WTC11 (cell line): Measurements from ENCODE around the gene VWA3B. TPM values are rescaled to one million over a fixed set of nuclear protein-coding genes. Genes with fewer than 3 reads are reported as not detected.

Experiments used
- ATAC-seq: fragments of 200-7000 bp; cut with Tn5 transposase; 2 replicates; pipeline ENCODE4 v1.10.0; 2021; ENCODE audit warnings: mild to moderate bottlenecking, moderate library complexity
- CTCF ChIA-PET: fragments of 300-600 bp; sonication (Branson Sonifier 250); formaldehyde crosslinking; loops from one replicate; lab custom pipeline; 2021; ENCODE audit warnings: antibody characterized with exemption; lab: Charles Lee
- POLR2A ChIA-PET: fragments of 350-600 bp; sonication (Branson Sonifier 250); formaldehyde crosslinking; loops from one replicate; lab custom pipeline; 2021; ENCODE audit warnings: antibody characterized with exemption; lab: Charles Lee
- DNase-seq: peaks from one replicate; pipeline ENCODE4 v3.0.0; 2021; ENCODE audit warnings: low spot score
- H3K27ac Mint-ChIP-seq: 2 replicates; pipeline ENCODE4 v1.8.0; 2021; ENCODE audit warnings: mixed read lengths
- H3K27me3 Mint-ChIP-seq: 2 replicates; pipeline ENCODE4 v1.8.0; 2021; ENCODE audit warnings: low read depth, mild to moderate bottlenecking, moderate library complexity, mixed read lengths
- H3K36me3 Mint-ChIP-seq: 2 replicates; pipeline ENCODE4 v1.8.0; 2021; ENCODE audit warnings: mixed read lengths
- H3K4me1 Mint-ChIP-seq: 2 replicates; pipeline ENCODE4 v1.8.0; 2022; ENCODE audit warnings: mixed read lengths
- H3K4me3 Mint-ChIP-seq: 2 replicates; pipeline ENCODE4 v1.8.0; 2021; ENCODE audit warnings: mild to moderate bottlenecking, moderate library complexity, mixed read lengths
- H3K9me3 Mint-ChIP-seq: 2 replicates; pipeline ENCODE4 v1.8.0; 2021; ENCODE audit warnings: mixed read lengths
- ATF1 ChIP-seq: sonication (generic); formaldehyde crosslinking; IDR thresholded peaks from 2 replicates; pipeline ENCODE4 v1.8.1; 2023; ENCODE audit warnings: mild to moderate bottlenecking, moderate library complexity, missing genetic modification reagents
- EMX1 ChIP-seq: fragments of 250-450 bp; sonication (Bioruptor Pico); IDR thresholded peaks from 2 replicates; pipeline ENCODE4 v1.8.0; 2021; ENCODE audit warnings: mild to moderate bottlenecking
- FOXJ3 ChIP-seq: sonication (generic); formaldehyde crosslinking; IDR thresholded peaks from 2 replicates; pipeline ENCODE4 v1.9.0; 2021; ENCODE audit warnings: missing genetic modification reagents, mild to moderate bottlenecking, borderline replicate concordance
- FOXK1 ChIP-seq: sonication (generic); formaldehyde crosslinking; IDR thresholded peaks from 2 replicates; pipeline ENCODE4 v1.8.0; 2022; ENCODE audit warnings: mild to moderate bottlenecking, moderate library complexity, missing genetic modification reagents
- IRF2 ChIP-seq: sonication (generic); formaldehyde crosslinking; IDR thresholded peaks from 2 replicates; pipeline ENCODE4 v1.8.0; 2022; ENCODE audit warnings: low read depth, missing genetic modification reagents, borderline replicate concordance
- JAZF1 ChIP-seq: fragments of 250-450 bp; sonication (Bioruptor Pico); IDR thresholded peaks from 2 replicates; pipeline ENCODE4 v1.9.0; 2021; ENCODE audit warnings: moderate library complexity, mild to moderate bottlenecking, inconsistent platforms
- JUN ChIP-seq: sonication (generic); formaldehyde crosslinking; IDR thresholded peaks from 2 replicates; pipeline ENCODE4 v1.8.0; 2023; ENCODE audit warnings: mild to moderate bottlenecking, missing genetic modification reagents
- MXD4 ChIP-seq: fragments of 250-450 bp; sonication (Bioruptor Pico); IDR thresholded peaks from 2 replicates; pipeline ENCODE4 v1.8.0; 2021; ENCODE audit warnings: mild to moderate bottlenecking, moderate library complexity, borderline replicate concordance
- NR1H2 ChIP-seq: sonication (generic); formaldehyde crosslinking; IDR thresholded peaks from 2 replicates; pipeline ENCODE4 v1.9.0; 2021; ENCODE audit warnings: mild to moderate bottlenecking, moderate library complexity, missing genetic modification reagents
- RORB ChIP-seq: fragments of 250-450 bp; sonication (Bioruptor Pico); IDR thresholded peaks from 2 replicates; pipeline ENCODE4 v1.9.0; 2021; ENCODE audit warnings: mild to moderate bottlenecking
- SMAD4 ChIP-seq: sonication (generic); formaldehyde crosslinking; IDR thresholded peaks from 2 replicates; pipeline ENCODE4 v1.8.0; 2022; ENCODE audit warnings: mild to moderate bottlenecking, missing genetic modification reagents
- STAT6 ChIP-seq: sonication (generic); formaldehyde crosslinking; conservative IDR thresholded peaks from 2 replicates; pipeline ENCODE4 v1.8.1; 2023; ENCODE audit warnings: mild to moderate bottlenecking, low read depth, missing genetic modification reagents, moderate library complexity
- TCF7 ChIP-seq: sonication (generic); formaldehyde crosslinking; IDR thresholded peaks from 2 replicates; pipeline ENCODE4 v1.8.0; 2022; ENCODE audit warnings: mild to moderate bottlenecking, low read depth, missing genetic modification reagents, moderate library complexity
- ZNF121 ChIP-seq: sonication (generic); formaldehyde crosslinking; IDR thresholded peaks from 2 replicates; pipeline ENCODE4 v1.8.0; 2023; ENCODE audit warnings: missing genetic modification reagents
- ZNF219 ChIP-seq: sonication (generic); formaldehyde crosslinking; IDR thresholded peaks from 2 replicates; pipeline ENCODE4 v1.8.0; 2023; ENCODE audit warnings: missing genetic modification reagents, mild to moderate bottlenecking, borderline replicate concordance
- ZNF232 ChIP-seq: sonication (generic); formaldehyde crosslinking; IDR thresholded peaks from 2 replicates; pipeline ENCODE4 v1.8.0; 2022; ENCODE audit warnings: mild to moderate bottlenecking, missing genetic modification reagents
- ZNF416 ChIP-seq: fragments of 250-450 bp; sonication (Bioruptor Pico); IDR thresholded peaks from 2 replicates; pipeline ENCODE4 v1.9.0; 2021; ENCODE audit warnings: mild to moderate bottlenecking, inconsistent platforms
- total RNA-seq: library from RNA; stranded (reverse); gene quantifications from 3 replicates; pipeline ENCODE4 v1.2.3, GENCODE V29; 2021
- TF ChIP-seq, protein P1 (sequence below): sonication (generic); formaldehyde crosslinking; IDR thresholded peaks from 2 replicates; pipeline ENCODE4 v1.8.1; 2023; ENCODE audit warnings: mild to moderate bottlenecking, missing genetic modification reagents
- TF ChIP-seq, protein P2 (sequence below): sonication (generic); formaldehyde crosslinking; IDR thresholded peaks from 2 replicates; pipeline ENCODE4 v1.8.0; 2023; ENCODE audit warnings: mild to moderate bottlenecking, missing genetic modification reagents
- TF ChIP-seq, protein P3 (sequence below): sonication (generic); formaldehyde crosslinking; IDR thresholded peaks from 2 replicates; pipeline ENCODE4 v1.8.1; 2022; ENCODE audit warnings: low read depth, mild to moderate bottlenecking, moderate library complexity, missing genetic modification reagents, borderline replicate concordance
- TF ChIP-seq, protein P4 (sequence below): sonication (generic); formaldehyde crosslinking; IDR thresholded peaks from 2 replicates; pipeline ENCODE4 v1.8.1; 2022; ENCODE audit warnings: mild to moderate bottlenecking, missing genetic modification reagents, moderate library complexity, borderline replicate concordance

Gene VWA3B
- total RNA-seq, 1 experiment from 2014 or later, result not detected

- TF ChIP-seq, protein P1, sequence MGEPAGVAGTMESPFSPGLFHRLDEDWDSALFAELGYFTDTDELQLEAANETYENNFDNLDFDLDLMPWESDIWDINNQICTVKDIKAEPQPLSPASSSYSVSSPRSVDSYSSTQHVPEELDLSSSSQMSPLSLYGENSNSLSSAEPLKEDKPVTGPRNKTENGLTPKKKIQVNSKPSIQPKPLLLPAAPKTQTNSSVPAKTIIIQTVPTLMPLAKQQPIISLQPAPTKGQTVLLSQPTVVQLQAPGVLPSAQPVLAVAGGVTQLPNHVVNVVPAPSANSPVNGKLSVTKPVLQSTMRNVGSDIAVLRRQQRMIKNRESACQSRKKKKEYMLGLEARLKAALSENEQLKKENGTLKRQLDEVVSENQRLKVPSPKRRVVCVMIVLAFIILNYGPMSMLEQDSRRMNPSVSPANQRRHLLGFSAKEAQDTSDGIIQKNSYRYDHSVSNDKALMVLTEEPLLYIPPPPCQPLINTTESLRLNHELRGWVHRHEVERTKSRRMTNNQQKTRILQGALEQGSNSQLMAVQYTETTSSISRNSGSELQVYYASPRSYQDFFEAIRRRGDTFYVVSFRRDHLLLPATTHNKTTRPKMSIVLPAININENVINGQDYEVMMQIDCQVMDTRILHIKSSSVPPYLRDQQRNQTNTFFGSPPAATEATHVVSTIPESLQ (CRISPR knock-in tag), result no peak
- TF ChIP-seq ZNF232 (CRISPR knock-in tag) (no peak), SMAD4 (CRISPR knock-in tag) (no peak), STAT6 (CRISPR knock-in tag) (no peak)
Measured at GRCh38 chr2:98341241-98341640, 254.3 kb downstream of the VWA3B start (continued).

GRCh38 chr2:98343285-98343684, 256.3 kb downstream of the VWA3B start:
- no peak for DNase-seq
- no peak for ATAC-seq
- Mint-ChIP-seq H3K36me3 (peaks cover 3% of the 10 kb centered on the region; the same call in 1 of the 2 replicates), H3K4me3 (no peak overlapping the region), H3K27ac (no peak overlapping the region), H3K9me3 (peaks cover 2% of the 10 kb centered on the region), H3K27me3 (peaks cover 66% of the 10 kb centered on the region), H3K4me1 (peaks cover 15% of the 10 kb centered on the region)
- ChIA-PET CTCF (no interaction called here), POLR2A (no interaction called here)
- TF ChIP-seq JUN (no peak), JAZF1 (CRISPR knock-in tag) (no peak), ZNF121 (CRISPR knock-in tag) (no peak), MXD4 (no peak), RORB (CRISPR knock-in tag) (no peak), NR1H2 (CRISPR knock-in tag) (no peak), FOXJ3 (no peak), TCF7 (no peak), ATF1 (CRISPR knock-in tag) (no peak), ZNF416 (CRISPR knock-in tag) (no peak), EMX1 (CRISPR knock-in tag) (no peak), IRF2 (no peak), ZNF219 (no peak), FOXK1 (CRISPR knock-in tag) (no peak)
- TF ChIP-seq, protein P2, sequence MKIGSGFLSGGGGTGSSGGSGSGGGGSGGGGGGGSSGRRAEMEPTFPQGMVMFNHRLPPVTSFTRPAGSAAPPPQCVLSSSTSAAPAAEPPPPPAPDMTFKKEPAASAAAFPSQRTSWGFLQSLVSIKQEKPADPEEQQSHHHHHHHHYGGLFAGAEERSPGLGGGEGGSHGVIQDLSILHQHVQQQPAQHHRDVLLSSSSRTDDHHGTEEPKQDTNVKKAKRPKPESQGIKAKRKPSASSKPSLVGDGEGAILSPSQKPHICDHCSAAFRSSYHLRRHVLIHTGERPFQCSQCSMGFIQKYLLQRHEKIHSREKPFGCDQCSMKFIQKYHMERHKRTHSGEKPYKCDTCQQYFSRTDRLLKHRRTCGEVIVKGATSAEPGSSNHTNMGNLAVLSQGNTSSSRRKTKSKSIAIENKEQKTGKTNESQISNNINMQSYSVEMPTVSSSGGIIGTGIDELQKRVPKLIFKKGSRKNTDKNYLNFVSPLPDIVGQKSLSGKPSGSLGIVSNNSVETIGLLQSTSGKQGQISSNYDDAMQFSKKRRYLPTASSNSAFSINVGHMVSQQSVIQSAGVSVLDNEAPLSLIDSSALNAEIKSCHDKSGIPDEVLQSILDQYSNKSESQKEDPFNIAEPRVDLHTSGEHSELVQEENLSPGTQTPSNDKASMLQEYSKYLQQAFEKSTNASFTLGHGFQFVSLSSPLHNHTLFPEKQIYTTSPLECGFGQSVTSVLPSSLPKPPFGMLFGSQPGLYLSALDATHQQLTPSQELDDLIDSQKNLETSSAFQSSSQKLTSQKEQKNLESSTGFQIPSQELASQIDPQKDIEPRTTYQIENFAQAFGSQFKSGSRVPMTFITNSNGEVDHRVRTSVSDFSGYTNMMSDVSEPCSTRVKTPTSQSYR (CRISPR knock-in tag), result no peak
- TF ChIP-seq, protein P1 (CRISPR knock-in tag), result no peak
- TF ChIP-seq, protein P3, sequence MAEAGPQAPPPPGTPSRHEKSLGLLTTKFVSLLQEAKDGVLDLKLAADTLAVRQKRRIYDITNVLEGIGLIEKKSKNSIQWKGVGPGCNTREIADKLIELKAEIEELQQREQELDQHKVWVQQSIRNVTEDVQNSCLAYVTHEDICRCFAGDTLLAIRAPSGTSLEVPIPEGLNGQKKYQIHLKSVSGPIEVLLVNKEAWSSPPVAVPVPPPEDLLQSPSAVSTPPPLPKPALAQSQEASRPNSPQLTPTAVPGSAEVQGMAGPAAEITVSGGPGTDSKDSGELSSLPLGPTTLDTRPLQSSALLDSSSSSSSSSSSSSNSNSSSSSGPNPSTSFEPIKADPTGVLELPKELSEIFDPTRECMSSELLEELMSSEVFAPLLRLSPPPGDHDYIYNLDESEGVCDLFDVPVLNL, result no peak
- TF ChIP-seq, protein P4, sequence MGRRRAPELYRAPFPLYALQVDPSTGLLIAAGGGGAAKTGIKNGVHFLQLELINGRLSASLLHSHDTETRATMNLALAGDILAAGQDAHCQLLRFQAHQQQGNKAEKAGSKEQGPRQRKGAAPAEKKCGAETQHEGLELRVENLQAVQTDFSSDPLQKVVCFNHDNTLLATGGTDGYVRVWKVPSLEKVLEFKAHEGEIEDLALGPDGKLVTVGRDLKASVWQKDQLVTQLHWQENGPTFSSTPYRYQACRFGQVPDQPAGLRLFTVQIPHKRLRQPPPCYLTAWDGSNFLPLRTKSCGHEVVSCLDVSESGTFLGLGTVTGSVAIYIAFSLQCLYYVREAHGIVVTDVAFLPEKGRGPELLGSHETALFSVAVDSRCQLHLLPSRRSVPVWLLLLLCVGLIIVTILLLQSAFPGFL (CRISPR knock-in tag), result no peak
